MCF 10A (cell line): ENCODE measurements around the gene TFIP11. TPM values are rescaled to one million over a fixed set of nuclear protein-coding genes. Genes with fewer than 3 reads are reported as not detected.

ENCODE experiments used
- BruUV-seq: library from RNA; stranded (reverse); fragments of 400-500 nt; replicated peaks from 2 replicates; lab custom pipeline; 2021; lab: Mats Ljungman, UMichigan
- CTCF ChIA-PET: fragments of 300-600 bp; sonication (Branson Sonifier 250); formaldehyde crosslinking; extraction: SDS; loops from one replicate; lab custom pipeline; 2021; ENCODE audit warnings: antibody characterized with exemption, inconsistent platforms; lab: Yijun Ruan, JAX
- POLR2A ChIA-PET: fragments of 300-600, 350-650 bp; sonication (Branson Sonifier 250); formaldehyde crosslinking; extraction: SDS; loops from one replicate; lab custom pipeline; 2020; ENCODE audit warnings: antibody characterized with exemption, inconsistent platforms; lab: Yijun Ruan, JAX
- DNase-seq: peaks from one replicate; pipeline ENCODE4 v3.0.0-alpha.2; 2018; ENCODE audit not compliant: unreplicated experiment
- H3K27ac Mint-ChIP-seq: one replicate; pipeline ENCODE4 v1.8.0; 2022; ENCODE audit warnings: mild to moderate bottlenecking, low read depth, mixed read lengths; ENCODE audit not compliant: unreplicated experiment
- H3K27me3 Mint-ChIP-seq: one replicate; pipeline ENCODE4 v1.8.0; 2022; ENCODE audit warnings: mixed read lengths; ENCODE audit not compliant: insufficient read depth, unreplicated experiment
- H3K36me3 Mint-ChIP-seq: one replicate; pipeline ENCODE4 v1.8.0; 2022; ENCODE audit warnings: mild to moderate bottlenecking, moderate library complexity, mixed read lengths; ENCODE audit not compliant: insufficient read depth, unreplicated experiment
- H3K4me1 Mint-ChIP-seq: one replicate; pipeline ENCODE4 v1.8.0; 2022; ENCODE audit warnings: mixed read lengths; ENCODE audit not compliant: insufficient read depth, unreplicated experiment
- H3K4me3 Mint-ChIP-seq: one replicate; pipeline ENCODE4 v1.8.0; 2022; ENCODE audit warnings: mild to moderate bottlenecking, moderate library complexity, mixed read lengths; ENCODE audit not compliant: unreplicated experiment
- H3K9me3 Mint-ChIP-seq: one replicate; pipeline ENCODE4 v1.8.0; 2022; ENCODE audit warnings: mixed read lengths; ENCODE audit not compliant: unreplicated experiment
- CTCF ChIP-seq: fragments of 200-600 bp; IDR thresholded peaks from one replicate; pipeline ENCODE4 v1.8.0; 2022; ENCODE audit warnings: antibody characterized with exemption, mild to moderate bottlenecking; ENCODE audit not compliant: unreplicated experiment
- intact Hi-C: fragments of 100-400 bp; cut with micrococcal nuclease; formaldehyde crosslinking; loops from 2 replicates; pipeline ENCODE4 v1.14.1; 2022
- total RNA-seq: library from RNA; stranded (reverse); gene quantifications from 2 replicates; pipeline ENCODE4 v1.2.3, GENCODE V29; 2022

TFIP11 gene
- total RNA-seq, 1 experiment from 2014 or later, result 41.0 TPM

- POLR2A ChIA-PET, result no interaction called here
- Mint-ChIP-seq H3K36me3 (peaks cover 22% of the 10 kb centered on the region), H3K4me3 (no peak overlapping the region), H3K9me3 (no peaks in the 10 kb centered on the region), H3K4me1 (no peaks in the 10 kb centered on the region), H3K27ac (peak overlapping the region; percentile 54), H3K27me3 (no peaks in the 10 kb centered on the region)
- TF ChIP-seq CTCF, result no peak
- intact Hi-C loops, result no loop called here
- CTCF ChIA-PET, result interaction anchor here (0.6 kb wide), 1 partner anchor 37 kb away, joined by 4 read pairs; no protein-coding TSS in a partner anchor
- DNase-seq, result no peak
- no TSS peak for BruUV-seq
Observed at GRCh38 chr22:26447584-26448329, 64.5 kb downstream of the TFIP11 start.

DNA sequence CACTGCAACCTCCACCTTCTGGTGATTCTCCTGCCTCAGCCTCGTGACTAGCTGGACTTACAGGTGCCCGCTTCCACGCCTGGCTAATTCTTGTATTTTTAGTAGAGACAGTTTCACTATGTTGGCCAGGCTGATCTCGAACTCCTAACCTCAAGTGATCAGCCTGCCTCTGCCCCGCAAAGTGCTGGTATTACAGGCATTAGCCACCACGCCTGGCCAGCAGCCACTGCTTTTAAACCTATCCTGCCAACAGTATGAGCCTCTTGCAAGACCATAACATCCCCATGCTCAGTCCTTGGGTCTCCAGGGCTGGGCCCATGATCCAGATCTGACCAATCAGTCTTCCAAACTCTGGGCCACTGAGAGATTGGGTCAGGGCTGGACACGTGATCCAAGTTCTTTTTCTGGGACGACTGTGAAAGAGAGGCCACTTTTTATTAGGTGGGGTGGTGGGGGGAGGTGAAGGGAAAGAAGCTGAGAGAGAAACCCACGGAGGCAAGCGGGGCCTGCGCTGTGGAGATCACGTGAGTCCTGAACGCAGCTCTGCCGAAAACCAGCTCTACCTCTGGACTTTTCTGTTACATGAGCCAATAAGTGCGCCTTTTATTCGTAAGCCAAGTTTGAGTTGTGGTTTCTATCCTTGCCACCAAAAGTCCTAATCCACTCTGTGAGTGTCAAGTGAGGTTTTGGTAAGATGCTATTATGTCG lies 65.3 kb downstream of the TFIP11 start:
- TF ChIP-seq CTCF, result no peak
- Mint-ChIP-seq H3K27ac (no peak overlapping the region), H3K4me1 (no peaks in the 10 kb centered on the region), H3K27me3 (no peaks in the 10 kb centered on the region), H3K9me3 (no peaks in the 10 kb centered on the region), H3K4me3 (no peak overlapping the region), H3K36me3 (peaks cover 14% of the 10 kb centered on the region)
- BruUV-seq, result no TSS peak
- no peak for DNase-seq
- intact Hi-C loops, result no loop called here
- ChIA-PET CTCF (interaction anchor here (0.6 kb wide), 2 partner anchors 38 to 72 kb away, joined by 3 to 4 read pairs; no protein-coding TSS in a partner anchor), POLR2A (no interaction called here)

- CTCF ChIA-PET, result interaction anchor here (0.6 kb wide), 1 partner anchor 91 kb away, joined by 6 read pairs; no protein-coding TSS in a partner anchor
- no peak for DNase-seq
- Mint-ChIP-seq H3K4me1 (no peaks in the 10 kb centered on the region), H3K27me3 (no peaks in the 10 kb centered on the region), H3K27ac (no peak overlapping the region), H3K36me3 (peaks cover 5% of the 10 kb centered on the region), H3K4me3 (no peak overlapping the region), H3K9me3 (no peaks in the 10 kb centered on the region)
- intact Hi-C loops, result no loop called here
- POLR2A ChIA-PET, result no interaction called here
- no TSS peak for BruUV-seq
- TF ChIP-seq CTCF, result no peak
Observed at GRCh38 chr22:26445577-26446275, 66.5 kb downstream of the TFIP11 start.

DNA sequence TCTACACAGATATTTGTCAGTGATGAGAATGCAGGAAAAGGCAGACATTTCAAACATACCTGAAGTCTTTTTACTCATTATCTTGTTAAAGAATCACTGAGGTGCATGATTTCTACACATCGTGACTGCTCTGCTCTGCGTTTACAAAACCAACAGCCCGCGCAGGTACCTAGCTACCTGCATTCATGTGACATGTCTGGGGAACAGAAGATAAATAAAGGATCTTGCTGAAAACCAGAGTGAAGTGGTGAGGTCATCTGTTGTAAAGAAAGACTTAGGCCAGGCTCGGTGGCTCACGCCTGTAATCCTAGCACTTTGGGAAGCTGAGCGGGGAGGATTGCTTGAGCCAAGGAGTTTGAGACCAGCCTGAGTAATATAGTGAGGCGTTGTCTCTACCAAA lies 67.5 kb downstream of the TFIP11 start:
- CTCF ChIA-PET, result interaction anchor here (0.6 to 1.3 kb wide), 4 partner anchors 15 to 92 kb away, joined by 4 to 6 read pairs (median 4); no protein-coding TSS in a partner anchor
- TF ChIP-seq CTCF, result no peak
- BruUV-seq, result no TSS peak
- POLR2A ChIA-PET, result no interaction called here
- Mint-ChIP-seq H3K9me3 (no peaks in the 10 kb centered on the region), H3K27ac (no peak overlapping the region), H3K4me3 (no peak overlapping the region), H3K36me3 (no peaks in the 10 kb centered on the region), H3K27me3 (no peaks in the 10 kb centered on the region), H3K4me1 (no peaks in the 10 kb centered on the region)
- intact Hi-C loops, result no loop called here
- DNase-seq, result no peak
